Amniotic epithelial cell (primary cell): Measurements from ENCODE around the gene SSX4B.
A peak's percentile ranks its signal among the peaks of the same experiment; 100 is the strongest.
"Not testable (repeated sequence)": the region's sequence is repeated elsewhere in the genome, so short reads cannot be mapped to it uniquely, and the experiment has no call there.

Experiments used
- DNase-seq: peaks from one replicate; pipeline ENCODE4 v3.0.0-alpha.2; 2010; ENCODE audit warnings: low read depth

The SSX4B gene, protein sequence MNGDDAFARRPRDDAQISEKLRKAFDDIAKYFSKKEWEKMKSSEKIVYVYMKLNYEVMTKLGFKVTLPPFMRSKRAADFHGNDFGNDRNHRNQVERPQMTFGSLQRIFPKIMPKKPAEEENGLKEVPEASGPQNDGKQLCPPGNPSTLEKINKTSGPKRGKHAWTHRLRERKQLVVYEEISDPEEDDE

GRCh38 chrX:48411860-48412259, at the start of gene SSX4B:
Gene SSX4B, minus strand, starts transcription at chrX:48411960. Its CDS starts 588 bp downstream, at chrX:48411372.
- DNase-seq = not testable (repeated sequence)

DNA sequence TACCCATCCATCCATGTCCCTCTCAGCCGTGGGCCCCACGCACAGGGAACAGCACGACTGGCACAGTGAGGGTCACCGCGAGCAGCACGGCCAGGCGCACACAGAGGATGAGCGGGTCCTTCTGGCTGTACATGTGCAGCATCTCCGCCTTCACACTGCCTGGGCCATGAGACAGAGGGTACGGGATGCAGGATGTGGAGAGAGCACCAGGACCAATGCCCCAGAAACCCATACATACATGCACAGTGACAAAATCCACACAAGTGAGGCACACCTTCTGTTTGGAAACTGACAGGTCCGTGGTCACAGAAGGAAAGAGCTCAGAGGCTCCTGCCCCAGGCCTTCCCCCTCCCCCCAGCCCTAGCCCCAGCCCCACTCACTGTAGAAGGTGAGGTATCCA, 48.8 kb upstream of the SSX4B start:
- DNase-seq = no peak

DNA sequence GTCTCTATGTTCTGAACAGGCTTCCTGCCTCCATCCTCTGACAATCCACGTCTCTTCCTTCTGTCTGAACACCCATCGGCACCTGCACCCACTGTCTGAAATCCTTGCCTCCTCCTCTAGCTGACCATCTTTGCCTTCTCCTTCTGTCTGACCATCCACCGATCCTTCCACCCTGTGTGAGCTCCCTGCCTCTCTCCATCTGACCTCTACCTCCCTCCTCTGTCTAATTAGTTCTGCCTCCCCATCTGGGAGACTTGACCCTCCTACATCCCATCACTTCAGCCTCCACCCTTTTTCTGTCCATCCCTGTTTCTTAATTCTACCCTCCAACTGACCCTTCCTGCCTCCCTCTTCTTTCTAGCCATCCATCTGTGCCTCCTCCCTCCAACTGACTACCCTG, 48.3 kb upstream of the SSX4B start:
- DNase-seq = no peak

- DNase-seq = no peak
Measured at GRCh38 chrX:48459483-48459882, 47.7 kb upstream of the SSX4B start.

- DNase-seq = no peak
Measured at GRCh38 chrX:48458711-48459110, 47.0 kb upstream of the SSX4B start.

DNA sequence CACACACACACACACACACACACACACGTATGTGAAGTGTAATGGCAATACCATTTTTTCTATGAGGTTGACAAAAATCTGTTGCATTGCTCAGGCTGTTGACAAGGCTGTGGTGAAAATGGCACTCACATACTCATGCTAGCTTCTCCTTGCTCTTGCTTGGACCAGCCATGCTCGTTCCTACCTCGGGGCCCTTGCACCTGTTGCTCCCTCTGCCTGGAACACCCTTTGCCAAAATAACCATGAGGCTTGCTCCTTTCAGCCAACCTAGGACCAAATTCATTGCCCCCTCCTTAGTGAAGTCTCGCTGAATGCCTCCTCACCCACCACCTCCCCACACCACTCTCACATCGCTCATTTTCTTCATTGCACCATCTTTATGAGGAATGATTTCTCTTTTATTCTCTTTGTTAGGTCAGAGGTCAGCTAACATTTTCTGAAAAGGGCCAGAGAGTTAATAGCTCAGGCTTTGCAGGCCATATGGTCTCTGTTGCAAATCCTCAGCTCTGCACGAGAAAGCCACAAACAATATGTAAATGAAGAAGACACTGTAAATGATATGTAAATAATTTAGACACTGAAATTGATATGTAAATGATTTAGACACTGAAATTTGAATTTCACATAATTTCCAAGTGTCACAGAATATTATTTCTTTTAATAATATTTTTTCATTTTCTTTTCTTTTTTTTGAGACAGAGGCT, 45.0 kb upstream of the SSX4B start:
- no peak for DNase-seq

DNA sequence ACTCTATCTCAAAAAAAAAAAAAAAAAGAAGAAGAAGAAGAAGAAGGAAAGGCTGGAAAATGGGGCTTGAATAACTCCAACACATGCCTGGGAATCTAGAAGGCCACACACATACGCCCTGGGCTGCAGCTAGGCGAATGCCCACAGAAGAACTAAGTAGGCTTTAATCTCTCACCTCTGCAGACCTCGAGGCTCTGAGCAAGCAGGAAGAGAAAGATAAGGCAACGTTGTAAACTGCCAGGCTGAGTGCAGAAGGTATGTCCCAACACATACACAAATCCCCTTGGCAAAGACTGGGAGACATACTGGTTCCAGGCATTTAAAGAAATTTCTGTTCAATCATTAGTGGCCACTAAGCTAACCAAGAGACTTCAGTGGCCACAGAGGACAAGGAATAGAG, 39.9 kb upstream of the SSX4B start:
- DNase-seq = peak; percentile 37

- DNase-seq = no peak
Measured at GRCh38 chrX:48450076-48450475, 38.3 kb upstream of the SSX4B start.

- not testable (repeated sequence) for DNase-seq
Measured at GRCh38 chrX:48447201-48447600, 35.4 kb upstream of the SSX4B start.

DNA sequence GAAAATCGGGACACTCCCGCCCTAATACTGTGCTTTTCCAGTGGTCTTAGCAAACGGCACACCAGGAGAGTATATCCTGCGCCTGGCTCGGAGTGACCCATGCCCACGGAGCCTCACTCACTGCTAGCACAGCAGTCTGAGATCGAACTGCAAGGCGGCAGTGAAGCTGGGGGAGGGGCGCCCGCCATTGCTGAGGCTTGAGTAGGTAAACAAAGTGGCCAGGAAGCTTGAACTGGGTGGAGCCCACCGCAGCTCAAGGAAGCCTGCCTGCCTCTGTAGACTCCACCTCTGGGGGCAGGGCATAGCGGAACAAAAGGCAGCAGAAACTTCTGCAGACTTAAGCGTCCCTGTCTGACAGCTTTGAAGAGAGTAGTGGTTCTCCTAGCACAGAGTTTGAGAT, 22.0 kb upstream of the SSX4B start:
- DNase-seq = not testable (repeated sequence)

- peak; percentile 28 for DNase-seq
Measured at GRCh38 chrX:48430166-48430565, 18.4 kb upstream of the SSX4B start.

DNA sequence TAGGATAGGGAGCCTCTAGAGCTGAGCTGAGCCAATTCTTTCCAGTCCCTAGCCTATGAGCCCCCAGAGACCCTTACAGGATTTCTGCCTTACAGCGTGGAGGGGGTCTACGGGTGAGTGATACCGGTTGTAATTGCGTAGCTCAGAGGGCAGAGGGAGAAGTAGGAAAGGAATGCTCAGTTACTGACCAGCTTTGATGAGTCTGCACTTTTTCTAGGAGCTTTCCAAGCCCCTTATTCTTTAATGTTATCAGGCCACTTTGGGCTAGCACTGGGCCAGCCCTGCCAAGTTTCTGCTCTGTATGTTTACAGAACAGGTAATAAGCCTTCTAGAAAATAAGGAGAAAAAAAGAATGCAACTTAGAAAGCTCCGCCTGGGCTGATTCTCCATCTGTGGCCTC, 17.8 kb upstream of the SSX4B start:
- not testable (repeated sequence) for DNase-seq

DNA sequence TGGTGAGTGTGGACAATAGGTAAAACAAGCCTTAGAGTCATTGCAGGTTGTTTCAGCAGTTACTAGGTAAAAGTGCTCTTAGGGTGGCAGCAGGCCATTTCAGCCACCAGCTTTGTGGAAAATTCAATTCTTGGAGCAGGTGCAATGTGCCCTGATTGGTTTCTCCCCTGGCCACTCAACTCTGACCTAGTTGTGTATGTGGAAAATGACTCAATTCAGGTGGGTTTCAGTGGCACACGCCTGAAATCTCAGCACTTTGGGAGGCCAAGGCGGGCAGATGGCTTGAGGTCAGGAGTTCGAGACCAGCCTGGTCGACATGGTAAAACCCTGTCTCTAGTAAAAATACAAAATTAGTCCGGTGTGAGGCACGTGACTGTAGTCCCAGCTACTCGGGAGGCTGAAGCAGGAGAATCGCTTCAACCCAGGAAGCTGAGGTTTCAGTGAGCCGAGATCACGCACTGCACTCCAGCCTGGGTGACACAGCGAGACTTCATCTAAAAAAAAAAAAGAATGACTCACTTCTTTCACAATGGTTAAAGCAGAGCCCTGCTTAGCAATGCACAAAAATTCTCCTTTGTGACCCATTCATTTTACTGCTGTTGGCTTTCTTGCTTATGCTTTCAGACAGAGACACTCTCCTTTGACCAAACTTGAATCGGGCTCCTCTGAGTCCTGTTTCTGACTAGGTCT, 15.4 kb upstream of the SSX4B start:
- not testable (repeated sequence) for DNase-seq

GRCh38 chrX:48397825-48398224, 13.9 kb downstream of the SSX4B start:
- not testable (repeated sequence) for DNase-seq

GRCh38 chrX:48396931-48397330, 14.8 kb downstream of the SSX4B start:
- DNase-seq = not testable (repeated sequence)

GRCh38 chrX:48383239-48383638, 28.5 kb downstream of the SSX4B start, which contains the start of gene SSX4:
Gene SSX4, plus strand, starts transcription at chrX:48383539. Its CDS starts 515 bp downstream, at chrX:48384054.
- DNase-seq = not testable (repeated sequence)

GRCh38 chrX:48370408-48370807, 41.4 kb downstream of the SSX4B start:
- not testable (repeated sequence) for DNase-seq

DNA sequence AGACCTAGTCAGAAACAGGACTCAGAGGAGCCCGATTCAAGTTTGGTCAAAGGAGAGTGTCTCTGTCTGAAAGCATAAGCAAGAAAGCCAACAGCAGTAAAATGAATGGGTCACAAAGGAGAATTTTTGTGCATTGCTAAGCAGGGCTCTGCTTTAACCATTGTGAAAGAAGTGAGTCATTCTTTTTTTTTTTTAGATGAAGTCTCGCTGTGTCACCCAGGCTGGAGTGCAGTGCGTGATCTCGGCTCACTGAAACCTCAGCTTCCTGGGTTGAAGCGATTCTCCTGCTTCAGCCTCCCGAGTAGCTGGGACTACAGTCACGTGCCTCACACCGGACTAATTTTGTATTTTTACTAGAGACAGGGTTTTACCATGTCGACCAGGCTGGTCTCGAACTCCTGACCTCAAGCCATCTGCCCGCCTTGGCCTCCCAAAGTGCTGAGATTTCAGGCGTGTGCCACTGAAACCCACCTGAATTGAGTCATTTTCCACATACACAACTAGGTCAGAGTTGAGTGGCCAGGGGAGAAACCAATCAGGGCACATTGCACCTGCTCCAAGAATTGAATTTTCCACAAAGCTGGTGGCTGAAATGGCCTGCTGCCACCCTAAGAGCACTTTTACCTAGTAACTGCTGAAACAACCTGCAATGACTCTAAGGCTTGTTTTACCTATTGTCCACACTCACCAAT, 43.9 kb downstream of the SSX4B start:
- not testable (repeated sequence) for DNase-seq

- not testable (repeated sequence) for DNase-seq
Measured at GRCh38 chrX:48359281-48359680, 52.5 kb downstream of the SSX4B start.

GRCh38 chrX:48357681-48358080, 54.1 kb downstream of the SSX4B start:
- DNase-seq = no peak

- not testable (repeated sequence) for DNase-seq
Measured at GRCh38 chrX:48356315-48357094, 55.3 kb downstream of the SSX4B start, which contains the start of gene SSX3. Gene SSX3, minus strand, starts transcription at chrX:48356703. Its CDS starts 1,454 bp downstream, at chrX:48355249.
